ENCODE measurements around the gene SNX8.

Gene SNX8

GRCh38 chr7:2314209-2314955 is at the start of gene SNX8:
SNX8 (minus strand) TSS chr7:2314441; CDS start chr7:2314421, 20 bp downstream.
- DNase-seq: peak; percentile 93 to 96
- peak; percentile 51 for TF ChIP-seq POLR2A (IDR thresholded peaks at IDR 0.05; ENCODE audit: low read length)
- TF ChIP-seq GATA1 (IDR thresholded peaks at IDR 0.05; ENCODE audit: low read depth, low read length): no peak

- DNase-seq: no peak
- TF ChIP-seq GATA1 (IDR thresholded peaks at IDR 0.05; ENCODE audit: low read depth, low read length) (no peak), POLR2A (IDR thresholded peaks at IDR 0.05; ENCODE audit: low read length) (no peak)
Measured at GRCh38 chr7:2362385-2363088, 48.3 kb upstream of the SNX8 start.

- DNase-seq: no peak
- no peak for TF ChIP-seq POLR2A (IDR thresholded peaks at IDR 0.05; ENCODE audit: low read length)
- no peak for TF ChIP-seq GATA1 (IDR thresholded peaks at IDR 0.05; ENCODE audit: low read depth, low read length)
Measured at GRCh38 chr7:2360796-2361195, 46.6 kb upstream of the SNX8 start.

GRCh38 chr7:2359610-2360009 is 45.4 kb upstream of the SNX8 start:
- no peak for DNase-seq
- TF ChIP-seq POLR2A (IDR thresholded peaks at IDR 0.05; ENCODE audit: low read length): no peak
- TF ChIP-seq GATA1 (IDR thresholded peaks at IDR 0.05; ENCODE audit: low read depth, low read length): no peak

GRCh38 chr7:2358968-2359527 is 44.8 kb upstream of the SNX8 start:
- peak; percentile 31 to 39 for DNase-seq
- TF ChIP-seq GATA1 (IDR thresholded peaks at IDR 0.05; ENCODE audit: low read depth, low read length): no peak
- no peak for TF ChIP-seq POLR2A (IDR thresholded peaks at IDR 0.05; ENCODE audit: low read length)

GRCh38 chr7:2357571-2357970 is 43.3 kb upstream of the SNX8 start:
- TF ChIP-seq GATA1 (IDR thresholded peaks at IDR 0.05; ENCODE audit: low read depth, low read length) (no peak), POLR2A (IDR thresholded peaks at IDR 0.05; ENCODE audit: low read length) (no peak)
- no peak for DNase-seq

GRCh38 chr7:2357165-2357564 is 42.9 kb upstream of the SNX8 start:
- no peak for DNase-seq

GRCh38 chr7:2355705-2356008 is 41.4 kb upstream of the SNX8 start:
- peak in 1 of 2 experiments; percentile 47 for DNase-seq
- TF ChIP-seq GATA1 (IDR thresholded peaks at IDR 0.05; ENCODE audit: low read depth, low read length): no peak
- TF ChIP-seq POLR2A (IDR thresholded peaks at IDR 0.05; ENCODE audit: low read length): no peak

More at GRCh38 chr7:2357165-2357564, 42.9 kb upstream of the SNX8 start:
- no peak for TF ChIP-seq GATA1 (IDR thresholded peaks at IDR 0.05; ENCODE audit: low read depth, low read length)
- no peak for TF ChIP-seq POLR2A (IDR thresholded peaks at IDR 0.05; ENCODE audit: low read length)

GRCh38 chr7:2354939-2355704 is 40.9 kb upstream of the SNX8 start:
- peak; percentile 50 to 62 for DNase-seq
- TF ChIP-seq POLR2A (IDR thresholded peaks at IDR 0.05; ENCODE audit: low read length) (peak; percentile 10), GATA1 (IDR thresholded peaks at IDR 0.05; ENCODE audit: low read depth, low read length) (no peak)

- TF ChIP-seq GATA1 (IDR thresholded peaks at IDR 0.05; ENCODE audit: low read depth, low read length) (no peak), POLR2A (IDR thresholded peaks at IDR 0.05; ENCODE audit: low read length) (peak; percentile 70)
- DNase-seq: peak; percentile 97 to 99
Measured at GRCh38 chr7:2354186-2354938, 40.1 kb upstream of the SNX8 start, which contains the start of gene EIF3B. EIF3B (plus strand) TSS chr7:2354827; CDS start chr7:2354922, 95 bp downstream.

GRCh38 chr7:2353936-2354185 is 39.6 kb upstream of the SNX8 start:
- DNase-seq: peak; percentile 96 to 98

GRCh38 chr7:2353113-2353935 is 39.1 kb upstream of the SNX8 start:
- peak in 1 of 2 experiments; percentile 23 for DNase-seq
- TF ChIP-seq POLR2A (IDR thresholded peaks at IDR 0.05; ENCODE audit: low read length): no peak
- no peak for TF ChIP-seq GATA1 (IDR thresholded peaks at IDR 0.05; ENCODE audit: low read depth, low read length)

More at GRCh38 chr7:2353936-2354185, 39.6 kb upstream of the SNX8 start:
- TF ChIP-seq POLR2A (IDR thresholded peaks at IDR 0.05; ENCODE audit: low read length): peak; percentile 66
- no peak for TF ChIP-seq GATA1 (IDR thresholded peaks at IDR 0.05; ENCODE audit: low read depth, low read length)

All from erythroblast (primary cell).